Natural killer cell treated with Interleukin-12 subunit alpha and Interleukin-12 subunit beta and Interleukin-15 and Interleukin-18, amount 100 ng/mL, for 72 hours (primary cell): Measurements from ENCODE around the gene RSBN1L. TPM values are rescaled to one million over a fixed set of nuclear protein-coding genes. Genes with fewer than 3 reads are reported as not detected.
"Not testable (repeated sequence)": the region's sequence is repeated elsewhere in the genome, so short reads cannot be mapped to it uniquely, and the experiment has no call there.

Experiments used
- ATAC-seq, 2 donors: fragments of 150-1000 bp; cut with Tn5 transposase in 1 of 2; sonication (Bioruptor Pico), chemical (Tn5 transposase) in 1 of 2; 2 replicates each; pipeline ENCODE4 v1.10.0; 2021
- DNase-seq: peaks from one replicate; pipeline ENCODE4 v3.0.0; 2022; ENCODE audit warnings: low spot score
- H3K27ac Mint-ChIP-seq, 2 donors: 1 replicate in 1 of 2; 2 replicates in 1 of 2; pipeline ENCODE4 v1.8.0; 2022; ENCODE audit warnings: mixed read lengths in 2 of 2, mild to moderate bottlenecking in 1 of 2, moderate library complexity in 1 of 2
- H3K27me3 Mint-ChIP-seq, 2 donors: 1 replicate in 1 of 2; 2 replicates in 1 of 2; pipeline ENCODE4 v1.8.0; 2022; ENCODE audit warnings: mixed read lengths in 2 of 2
- H3K36me3 Mint-ChIP-seq: one replicate; pipeline ENCODE4 v1.8.0; 2022; ENCODE audit warnings: mixed read lengths
- H3K4me1 Mint-ChIP-seq, 2 donors: 1 replicate in 1 of 2; 2 replicates in 1 of 2; pipeline ENCODE4 v1.8.0; 2022; ENCODE audit warnings: low read depth in 2 of 2, mixed read lengths in 2 of 2, mild to moderate bottlenecking in 1 of 2
- H3K4me3 Mint-ChIP-seq: one replicate; pipeline ENCODE4 v1.8.0; 2022; ENCODE audit warnings: mixed read lengths
- H3K9me3 Mint-ChIP-seq: 2 replicates; pipeline ENCODE4 v1.8.0; 2022; ENCODE audit warnings: mixed read lengths
- total RNA-seq, 2 donors: library from RNA; stranded (reverse); gene quantifications; one replicate each; pipeline ENCODE4 v1.2.3, GENCODE V29; 2022

RSBN1L gene
- total RNA-seq, 2 donors from 2014 or later: 19.0 to 21.2 TPM

DNA sequence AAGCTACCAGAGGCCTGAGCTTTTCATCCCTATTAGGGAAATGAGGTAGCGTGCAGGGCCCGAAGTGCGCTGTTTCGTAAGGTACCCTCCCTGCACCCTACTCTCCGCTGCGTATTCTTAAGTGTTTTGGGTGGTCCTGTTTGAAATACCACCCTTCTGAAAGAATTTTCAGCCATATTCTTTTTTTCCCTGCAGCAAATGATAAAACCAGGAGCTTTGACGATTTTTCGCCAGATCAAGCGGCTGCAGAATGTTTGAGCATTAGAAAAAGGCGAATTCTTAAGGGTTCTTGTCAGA, 1.2 kb downstream of the RSBN1L start:
- Mint-ChIP-seq H3K4me1 (peaks cover 41 to 55% of the 10 kb centered on the region in 2 donors), H3K9me3 (no peaks in the 10 kb centered on the region), H3K27ac (peak overlapping the region; percentile 90 to 96), H3K4me3 (peak overlapping the region; percentile 99), H3K27me3 (no peaks in the 10 kb centered on the region), H3K36me3 (peaks cover 6% of the 10 kb centered on the region)
- ATAC-seq: no peak
- DNase-seq: no peak

DNA sequence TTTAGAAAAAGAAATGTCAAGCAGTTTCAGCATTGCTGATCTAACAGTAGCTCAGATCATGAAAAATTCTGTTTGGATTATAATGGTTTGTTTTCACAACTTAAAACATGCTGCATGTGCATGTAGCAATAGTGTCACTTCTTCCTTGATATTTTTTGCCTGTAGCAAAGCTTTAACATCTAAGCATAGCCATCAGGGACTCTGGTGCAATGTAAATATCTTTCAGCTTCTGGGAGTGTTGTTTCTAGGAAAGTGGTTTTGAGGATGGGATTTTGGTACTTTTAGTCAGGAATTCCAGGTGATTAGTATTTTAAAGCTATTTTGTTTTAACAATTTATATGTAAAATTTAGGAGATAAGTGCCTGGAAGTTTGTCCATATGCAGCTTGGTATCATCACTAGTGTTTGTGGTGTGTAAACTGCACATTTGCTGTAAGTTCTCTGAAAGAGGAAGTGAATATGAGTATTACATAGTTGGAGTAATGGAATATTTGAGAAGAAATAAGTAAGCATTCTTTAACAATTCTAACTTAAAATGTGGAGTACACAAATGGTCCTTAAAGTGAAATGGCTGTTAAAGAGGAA, 1.9 kb downstream of the RSBN1L start:
- no peak for DNase-seq
- peak overlapping the region; percentile 90 to 96 for H3K27ac Mint-ChIP-seq
- peaks cover 45 to 58% of the 10 kb centered on the region in 2 donors for H3K4me1 Mint-ChIP-seq
- H3K36me3 Mint-ChIP-seq: peaks cover 6% of the 10 kb centered on the region
- ATAC-seq: no peak
- no peaks in the 10 kb centered on the region for H3K9me3 Mint-ChIP-seq
- H3K4me3 Mint-ChIP-seq: peak overlapping the region; percentile 99
- no peaks in the 10 kb centered on the region for H3K27me3 Mint-ChIP-seq

DNA sequence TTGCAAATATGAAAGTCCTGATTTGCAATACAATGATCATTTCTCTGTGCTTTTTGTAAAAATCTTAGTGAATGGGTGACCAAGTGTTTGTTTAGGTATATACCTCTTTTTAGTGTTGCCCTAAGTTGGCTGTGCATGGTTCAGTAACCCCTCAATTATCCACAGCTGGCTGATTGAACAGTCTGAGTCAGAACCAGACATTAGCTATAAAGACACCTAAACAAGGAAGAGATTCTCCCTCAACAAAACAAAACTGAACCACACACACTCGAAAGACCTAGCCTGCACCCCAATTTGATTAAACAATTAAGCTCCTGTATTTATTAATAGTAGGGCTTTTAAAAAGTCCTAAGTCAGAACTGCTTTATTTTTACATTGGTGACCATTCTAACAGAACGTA, 2.8 kb downstream of the RSBN1L start:
- Mint-ChIP-seq H3K4me1 (peaks cover 40 to 51% of the 10 kb centered on the region in 2 donors), H3K4me3 (peak overlapping the region; percentile 99), H3K36me3 (peaks cover 6% of the 10 kb centered on the region), H3K27ac (peak overlapping the region; percentile 34 to 96), H3K9me3 (no peaks in the 10 kb centered on the region), H3K27me3 (no peaks in the 10 kb centered on the region)
- no peak for DNase-seq
- no peak for ATAC-seq

DNA sequence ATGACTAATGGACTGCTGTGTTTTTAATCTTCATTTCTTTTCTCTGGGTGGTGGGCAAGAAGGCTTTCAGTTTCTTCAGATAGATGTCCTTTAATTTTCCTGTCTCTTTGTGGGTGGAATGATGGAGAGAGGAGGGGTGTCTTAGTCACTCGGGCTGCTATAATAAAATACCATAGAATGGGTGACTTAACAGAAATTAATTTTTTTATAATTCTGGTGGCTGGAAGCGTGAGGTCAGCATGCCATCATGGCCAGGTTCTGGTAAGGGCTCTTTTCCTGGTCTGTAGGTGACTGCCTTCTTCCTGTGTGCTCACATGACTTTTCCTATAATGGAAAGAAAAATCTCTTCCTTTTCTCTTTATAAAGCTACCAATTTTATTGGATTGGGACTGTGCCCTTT, 6.3 kb downstream of the RSBN1L start:
- peak overlapping the region; percentile 17 to 41 for H3K27ac Mint-ChIP-seq
- H3K4me1 Mint-ChIP-seq: peaks cover 28 to 47% of the 10 kb centered on the region in 2 donors
- H3K27me3 Mint-ChIP-seq: no peaks in the 10 kb centered on the region
- ATAC-seq (no peak), DNase-seq (no peak)
- no peak overlapping the region for H3K4me3 Mint-ChIP-seq
- no peaks in the 10 kb centered on the region for H3K9me3 Mint-ChIP-seq
- H3K36me3 Mint-ChIP-seq: peaks cover 6% of the 10 kb centered on the region

DNA sequence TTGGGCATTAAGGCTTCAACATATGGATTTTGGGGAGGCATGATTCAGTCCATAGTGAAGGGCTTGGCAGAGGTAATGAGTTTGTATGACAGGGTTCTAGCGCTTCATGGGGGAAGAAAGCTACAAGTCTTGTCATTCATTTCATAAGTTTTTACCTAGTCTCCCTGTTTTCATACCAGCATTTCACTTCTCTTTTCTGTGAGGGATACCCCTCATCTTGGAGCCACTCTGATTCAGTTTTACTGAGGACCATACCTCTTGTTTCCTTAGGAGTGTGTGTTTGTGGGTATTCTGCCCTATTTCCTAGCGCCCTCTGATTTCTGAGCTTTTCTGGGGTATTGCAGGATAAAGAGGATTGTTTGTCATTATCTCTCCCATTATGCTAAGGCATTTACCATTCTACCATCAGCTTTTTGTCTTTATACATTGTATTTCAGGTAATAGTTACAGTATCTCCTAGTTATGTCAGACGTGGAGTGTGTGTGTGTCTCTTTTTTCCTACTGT, 6.8 kb downstream of the RSBN1L start:
- H3K36me3 Mint-ChIP-seq: peaks cover 6% of the 10 kb centered on the region
- no peaks in the 10 kb centered on the region for H3K9me3 Mint-ChIP-seq
- no peaks in the 10 kb centered on the region for H3K27me3 Mint-ChIP-seq
- H3K4me3 Mint-ChIP-seq: no peak overlapping the region
- DNase-seq: no peak
- no peak for ATAC-seq
- H3K4me1 Mint-ChIP-seq: peaks cover 29 to 45% of the 10 kb centered on the region in 2 donors
- peak overlapping the region in 1 of 2 donors; percentile 41 for H3K27ac Mint-ChIP-seq

DNA sequence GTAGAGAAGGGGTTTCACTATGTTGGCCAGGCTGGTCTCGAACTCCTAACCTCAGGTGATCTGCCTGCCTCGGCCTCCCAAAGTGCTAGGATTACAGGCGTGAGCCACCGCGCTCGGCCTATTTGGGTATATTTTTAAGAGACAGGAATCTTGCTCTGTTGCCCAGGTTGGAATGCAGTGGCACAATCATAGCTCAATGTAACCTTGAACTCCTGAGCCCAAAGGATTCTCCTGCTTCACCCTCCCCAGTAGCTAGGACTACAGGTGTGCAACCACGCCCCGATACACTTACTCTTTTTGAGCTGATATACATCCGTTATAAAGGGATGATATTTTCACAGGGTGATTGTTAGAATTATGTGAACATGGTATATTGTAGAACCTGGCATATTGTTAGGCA, 7.4 kb downstream of the RSBN1L start:
- not testable (repeated sequence) for H3K36me3 Mint-ChIP-seq, H3K4me3 Mint-ChIP-seq, H3K27ac Mint-ChIP-seq, H3K27me3 Mint-ChIP-seq, H3K9me3 Mint-ChIP-seq, ATAC-seq, DNase-seq
- H3K4me1 Mint-ChIP-seq: peaks cover 30 to 45% of the 10 kb centered on the region in 2 donors

DNA sequence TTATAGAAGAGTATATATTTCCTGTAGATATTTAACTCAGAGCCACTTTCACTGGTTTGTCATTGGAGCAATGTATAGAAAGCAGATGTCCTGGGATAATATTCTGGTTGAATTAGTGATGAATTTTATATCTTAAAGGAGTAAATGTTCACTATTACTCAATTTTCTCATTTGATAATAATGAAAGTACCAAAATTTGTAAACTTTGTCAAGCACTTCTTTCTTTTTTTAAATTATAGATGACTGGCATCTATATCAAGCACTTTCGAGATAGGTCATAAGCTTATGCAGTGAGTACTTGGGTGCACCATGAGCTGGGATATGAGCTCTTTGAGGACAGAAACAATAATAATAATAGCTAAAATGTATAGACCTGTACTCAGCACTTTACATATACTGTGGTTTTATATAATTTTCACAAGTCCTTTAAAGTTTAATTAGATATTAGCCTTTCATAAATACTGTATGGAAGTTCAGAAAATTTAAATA, 11.3 kb downstream of the RSBN1L start:
- DNase-seq (no peak), ATAC-seq (peak in 1 of 2 donors; percentile 69)
- peak overlapping the region in 1 of 2 donors; percentile 30 for H3K27ac Mint-ChIP-seq
- H3K4me3 Mint-ChIP-seq: no peak overlapping the region
- H3K4me1 Mint-ChIP-seq: peaks cover 28 to 35% of the 10 kb centered on the region in 2 donors
- no peaks in the 10 kb centered on the region for H3K27me3 Mint-ChIP-seq
- no peaks in the 10 kb centered on the region for H3K9me3 Mint-ChIP-seq
- H3K36me3 Mint-ChIP-seq: no peaks in the 10 kb centered on the region

DNA sequence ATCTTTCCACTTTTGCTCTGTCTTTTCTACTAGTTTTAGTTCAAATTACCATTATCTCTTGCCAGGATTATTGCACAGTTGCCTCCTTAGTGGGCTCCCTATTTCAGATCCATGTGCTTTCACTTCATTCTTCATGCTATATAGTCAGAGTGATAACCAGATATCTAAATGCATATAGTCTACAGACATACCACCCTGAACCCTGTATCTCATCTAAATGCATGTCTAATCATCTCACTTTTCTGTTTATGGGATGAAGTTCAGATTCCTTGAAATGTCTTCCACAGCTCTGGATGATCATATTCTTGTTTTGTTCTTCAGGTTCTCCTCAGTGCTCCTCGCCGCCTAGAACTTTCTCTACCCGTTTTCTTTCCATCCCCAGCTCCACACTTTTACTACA, 13.8 kb downstream of the RSBN1L start:
- no peaks in the 10 kb centered on the region for H3K36me3 Mint-ChIP-seq
- DNase-seq (no peak), ATAC-seq (no peak)
- H3K27ac Mint-ChIP-seq: peak overlapping the region in 1 of 2 donors; percentile 3
- H3K9me3 Mint-ChIP-seq: no peaks in the 10 kb centered on the region
- peaks cover 29 to 38% of the 10 kb centered on the region in 2 donors for H3K4me1 Mint-ChIP-seq
- no peak overlapping the region for H3K4me3 Mint-ChIP-seq
- no peaks in the 10 kb centered on the region for H3K27me3 Mint-ChIP-seq

DNA sequence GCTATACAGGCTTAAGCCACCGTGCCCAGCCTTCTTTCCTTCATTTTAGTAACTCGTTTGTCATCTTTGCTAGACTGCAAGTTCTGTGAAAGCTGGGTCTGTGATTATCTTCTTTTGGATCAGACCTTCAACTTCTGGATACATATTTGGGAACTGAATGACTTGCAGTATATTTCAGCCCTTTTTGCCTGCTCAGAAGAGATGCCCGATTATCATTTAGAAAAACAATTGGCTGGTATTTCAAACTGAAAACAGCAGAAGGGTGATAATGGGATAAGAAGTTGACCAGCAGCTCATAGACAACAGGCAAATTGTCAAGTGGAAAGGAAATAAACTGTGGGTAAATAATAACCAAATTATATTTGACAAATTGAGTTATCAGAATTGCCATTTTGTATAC, 14.6 kb downstream of the RSBN1L start:
- Mint-ChIP-seq H3K27ac (no peak overlapping the region), H3K36me3 (no peaks in the 10 kb centered on the region), H3K9me3 (no peaks in the 10 kb centered on the region), H3K27me3 (no peaks in the 10 kb centered on the region), H3K4me1 (peaks cover 33 to 43% of the 10 kb centered on the region in 2 donors), H3K4me3 (no peak overlapping the region)
- no peak for ATAC-seq
- DNase-seq: no peak

DNA sequence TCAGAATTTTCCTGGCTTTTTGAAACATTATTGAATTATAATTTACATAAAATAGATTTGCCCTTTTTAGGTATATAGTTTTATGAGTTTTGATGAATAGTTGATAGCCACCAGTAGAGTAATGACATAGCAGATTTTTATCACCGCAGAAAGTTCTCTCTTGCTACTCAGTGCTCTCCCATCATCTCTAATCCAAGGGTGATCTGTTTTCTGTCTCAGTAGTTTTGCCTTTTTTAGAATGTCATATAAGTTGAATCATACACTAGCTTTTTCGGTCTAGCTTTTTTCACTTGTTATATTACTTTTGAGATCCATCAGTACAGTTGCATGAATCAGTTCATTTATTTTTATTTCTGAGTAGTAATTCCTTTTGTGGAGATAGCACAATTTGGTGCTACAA, 17.9 kb downstream of the RSBN1L start:
- H3K27ac Mint-ChIP-seq: peak overlapping the region in 1 of 2 donors; percentile 23
- H3K9me3 Mint-ChIP-seq: no peaks in the 10 kb centered on the region
- no peaks in the 10 kb centered on the region for H3K27me3 Mint-ChIP-seq
- no peak overlapping the region for H3K4me3 Mint-ChIP-seq
- ATAC-seq (no peak), DNase-seq (no peak)
- H3K4me1 Mint-ChIP-seq: peaks cover 35 to 50% of the 10 kb centered on the region in 2 donors
- H3K36me3 Mint-ChIP-seq: no peaks in the 10 kb centered on the region

DNA sequence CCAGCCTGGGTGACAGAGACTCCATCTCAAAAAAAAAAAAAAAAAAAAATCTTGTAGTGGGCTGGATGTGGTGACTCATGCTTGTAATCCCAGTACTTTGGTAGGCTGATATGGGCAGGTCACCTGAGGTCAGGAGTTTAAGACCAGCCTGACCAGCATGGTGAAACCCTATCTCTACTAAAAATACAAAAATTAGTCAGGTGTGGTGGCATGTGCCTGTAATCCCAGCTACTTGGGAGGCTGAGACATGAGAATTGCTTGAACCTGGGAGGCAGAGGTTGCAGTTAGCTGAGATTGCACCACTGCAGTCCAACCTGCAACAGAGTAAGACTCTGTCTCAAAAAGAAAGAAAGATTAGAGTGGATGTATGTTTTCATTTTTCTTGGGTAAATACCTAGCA, 18.7 kb downstream of the RSBN1L start:
- H3K9me3 Mint-ChIP-seq, H3K36me3 Mint-ChIP-seq, ATAC-seq, H3K27me3 Mint-ChIP-seq, DNase-seq, H3K4me3 Mint-ChIP-seq: not testable (repeated sequence)
- Mint-ChIP-seq H3K4me1 (peaks cover 30 to 44% of the 10 kb centered on the region in 2 donors), H3K27ac (peak overlapping the region in 1 of 2 donors; percentile 23)

DNA sequence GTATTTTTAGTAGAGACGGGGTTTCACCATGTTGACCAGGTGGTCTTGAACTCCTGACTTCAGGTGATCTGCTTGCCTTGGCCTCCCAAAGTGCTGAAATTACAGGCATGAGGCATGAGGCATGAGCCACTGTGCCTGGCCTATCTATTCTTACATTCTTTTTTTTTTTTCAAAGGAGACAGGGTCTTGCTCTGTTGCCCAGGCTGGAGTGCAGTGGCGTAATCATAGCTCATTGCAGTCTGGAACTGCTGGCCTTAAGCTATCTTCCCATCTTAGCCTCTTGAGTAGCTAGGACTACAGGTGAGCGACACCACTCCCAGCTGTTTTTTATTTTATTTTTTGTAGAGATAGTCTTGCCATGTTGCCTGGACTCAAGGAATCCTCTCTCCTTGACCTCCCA, 20.5 kb downstream of the RSBN1L start:
- Mint-ChIP-seq H3K4me3 (no peak overlapping the region), H3K27me3 (no peaks in the 10 kb centered on the region), H3K9me3 (no peaks in the 10 kb centered on the region), H3K36me3 (no peaks in the 10 kb centered on the region), H3K27ac (peak overlapping the region in 1 of 2 donors; percentile 34), H3K4me1 (peaks cover 24 to 36% of the 10 kb centered on the region in 2 donors)
- ATAC-seq: no peak
- no peak for DNase-seq

DNA sequence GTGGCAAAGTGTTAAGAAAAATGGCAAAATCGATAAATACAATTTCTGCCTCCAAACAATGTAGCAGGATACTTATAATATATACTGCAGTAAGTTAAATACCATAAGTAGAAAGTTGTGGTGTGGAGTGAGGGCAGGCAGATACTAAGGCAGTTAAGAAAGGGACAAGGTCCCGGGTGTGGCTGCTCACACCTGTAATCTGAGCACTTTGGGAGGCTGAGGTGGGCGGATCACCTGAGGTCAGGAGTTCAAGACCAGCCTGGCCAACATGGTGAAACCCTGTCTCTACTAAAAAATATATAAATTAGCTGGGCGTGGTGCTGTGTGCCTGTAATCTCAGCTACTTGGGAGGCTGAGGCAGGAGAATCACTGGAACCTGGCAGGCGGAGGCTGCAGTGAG, 21.3 kb downstream of the RSBN1L start:
- H3K4me1 Mint-ChIP-seq: peaks cover 24 to 36% of the 10 kb centered on the region in 2 donors
- not testable (repeated sequence) for H3K27ac Mint-ChIP-seq, H3K9me3 Mint-ChIP-seq, H3K27me3 Mint-ChIP-seq, H3K4me3 Mint-ChIP-seq, H3K36me3 Mint-ChIP-seq, DNase-seq, ATAC-seq

DNA sequence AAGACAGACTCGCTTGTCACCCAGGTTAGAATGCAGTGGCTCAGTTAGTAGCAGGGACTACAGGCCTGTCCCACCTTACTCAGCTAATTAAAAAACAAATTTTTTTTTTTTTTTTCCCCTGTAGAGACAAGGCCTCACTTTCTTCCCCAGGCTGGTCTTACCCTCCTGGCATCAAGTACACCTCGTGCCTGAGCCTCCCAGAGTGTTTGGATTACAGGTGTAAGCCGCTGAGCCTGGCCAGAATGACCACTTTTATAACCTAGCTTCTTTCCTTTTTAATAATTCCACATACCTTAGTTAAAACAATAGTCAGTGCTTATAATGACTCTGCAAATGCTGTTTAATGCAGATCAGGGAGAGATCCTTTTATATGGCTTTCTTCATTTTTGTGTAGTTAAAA, 31.3 kb downstream of the RSBN1L start:
- Mint-ChIP-seq H3K27ac (peak overlapping the region; percentile 26 to 86), H3K36me3 (no peaks in the 10 kb centered on the region), H3K27me3 (no peaks in the 10 kb centered on the region), H3K4me3 (peak overlapping the region; percentile 35), H3K9me3 (no peaks in the 10 kb centered on the region), H3K4me1 (peaks cover 32 to 36% of the 10 kb centered on the region in 2 donors)
- ATAC-seq (no peak), DNase-seq (no peak)
